NOMO-1 (cell line): Measurements from ENCODE around the gene METRN.
"Not testable (repeated sequence)": the region's sequence is repeated elsewhere in the genome, so short reads cannot be mapped to it uniquely, and the experiment has no call there.

Experiments used
- DNase-seq, 2 experiments: peaks; one replicate each; lab custom pipeline; 2025; ENCODE audit not compliant: unreplicated experiment in 2 of 2; lab: John Stamatoyannopoulos, UW

The METRN gene

DNA sequence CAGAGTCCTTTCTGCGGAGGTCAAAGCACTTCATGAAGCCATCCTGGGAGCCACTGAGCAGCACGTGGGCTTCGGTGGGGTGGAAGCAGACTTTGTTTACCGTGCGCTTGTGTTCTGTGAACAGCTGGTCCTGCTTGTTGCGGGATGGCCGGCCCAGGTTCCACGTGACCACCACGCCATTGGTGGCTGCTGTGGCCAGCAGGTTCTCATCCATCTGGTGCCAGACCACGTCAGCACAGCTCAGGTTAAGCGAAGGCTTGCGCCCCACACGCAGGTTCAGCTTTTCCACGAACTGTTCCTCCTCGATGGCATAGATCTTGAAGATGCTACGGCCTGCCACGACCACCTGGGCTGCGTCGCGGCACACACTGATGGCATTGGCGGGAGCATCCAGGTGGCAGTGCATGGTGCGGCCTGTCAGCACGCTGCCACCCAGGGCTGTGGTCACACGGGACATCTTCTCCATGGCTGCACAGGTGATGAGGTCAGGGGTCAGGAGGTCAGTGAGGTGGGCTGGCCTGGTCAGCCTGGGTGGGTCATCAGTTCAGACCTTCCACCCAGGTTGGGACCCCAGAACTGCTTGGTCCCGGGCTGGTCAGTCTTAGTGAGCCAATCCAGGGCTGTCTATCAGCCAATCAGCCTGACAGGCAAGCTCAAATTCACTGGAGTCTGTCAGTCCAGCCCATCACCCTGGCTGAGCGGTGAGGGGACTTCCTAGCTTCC, 25.6 kb upstream of the METRN start:
- no peak for DNase-seq

DNA sequence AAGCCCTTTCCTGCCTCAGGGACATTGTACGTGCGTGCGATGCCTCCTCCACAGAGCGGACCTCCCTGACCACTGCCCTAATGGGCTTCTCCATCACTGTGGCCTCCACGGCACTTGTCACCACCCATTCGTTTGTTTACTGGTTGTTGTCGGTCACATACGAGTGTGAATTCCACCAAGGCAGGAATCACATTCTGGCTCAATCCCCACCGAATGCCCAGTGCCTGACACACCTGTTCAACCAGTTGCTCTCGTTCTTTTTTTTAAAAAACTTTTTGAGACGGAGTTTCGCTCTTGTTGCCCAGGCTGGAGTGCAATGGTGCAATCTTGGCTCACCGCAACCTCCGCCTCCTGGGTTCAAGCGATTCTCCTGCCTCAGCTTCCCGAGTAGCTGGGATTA, 23.7 kb upstream of the METRN start:
- DNase-seq = not testable (repeated sequence)

DNA sequence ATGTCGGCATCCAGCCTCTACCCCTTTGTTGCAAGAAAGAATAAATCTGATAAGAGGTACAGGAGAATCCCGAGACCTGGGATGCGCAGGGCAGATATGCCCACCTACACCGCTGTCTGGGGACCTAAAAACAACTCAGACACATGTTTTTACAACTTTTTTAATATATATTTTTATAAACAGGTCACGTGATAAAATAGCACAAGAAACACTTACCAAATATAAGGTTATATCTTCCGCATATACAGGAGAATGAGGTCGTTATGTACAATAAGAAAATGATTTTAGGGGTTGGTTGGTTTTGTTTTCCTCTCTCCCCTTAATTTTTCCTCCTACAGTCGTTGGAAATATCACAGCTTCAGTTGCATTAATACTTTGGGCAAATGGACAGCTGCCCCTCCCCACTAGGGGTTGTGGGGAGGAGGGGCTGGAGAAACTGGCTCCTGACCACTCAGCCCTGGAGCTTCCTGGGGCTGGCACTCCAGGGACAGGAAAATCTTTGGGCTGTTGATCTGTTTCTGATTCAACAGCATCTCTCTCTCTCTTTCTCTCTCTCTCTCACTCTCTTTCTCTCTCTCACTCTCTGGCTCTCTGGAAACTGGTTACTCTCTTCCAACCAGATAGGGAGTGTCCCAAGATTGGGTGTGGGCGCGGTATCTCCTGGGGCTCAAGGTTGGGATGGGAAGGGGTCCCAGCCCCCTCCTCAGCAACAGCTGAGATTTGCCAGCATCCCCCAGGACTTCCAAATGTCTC, 22.4 kb upstream of the METRN start:
- no peak for DNase-seq

DNA sequence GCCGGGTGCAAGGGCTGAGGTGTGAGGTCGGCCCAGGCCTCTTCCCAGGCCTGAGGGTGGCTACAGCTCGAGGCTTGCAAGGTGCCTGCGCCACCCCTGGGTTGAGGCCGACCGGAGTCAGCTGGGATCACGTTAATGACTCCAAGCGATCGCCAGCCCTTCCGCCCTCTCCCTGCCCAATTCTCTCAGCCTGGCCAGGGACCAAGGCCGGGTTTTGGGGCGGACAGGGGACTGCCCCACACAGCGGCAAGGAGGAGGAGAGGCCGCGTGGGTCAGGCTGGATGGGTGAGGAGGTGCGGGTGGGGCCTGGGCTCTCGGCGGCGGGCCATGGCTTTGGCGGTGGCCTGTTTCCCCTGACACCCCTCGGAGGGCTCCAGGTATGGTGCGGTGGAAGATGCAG, 21.6 kb upstream of the METRN start:
- DNase-seq = no peak

DNA sequence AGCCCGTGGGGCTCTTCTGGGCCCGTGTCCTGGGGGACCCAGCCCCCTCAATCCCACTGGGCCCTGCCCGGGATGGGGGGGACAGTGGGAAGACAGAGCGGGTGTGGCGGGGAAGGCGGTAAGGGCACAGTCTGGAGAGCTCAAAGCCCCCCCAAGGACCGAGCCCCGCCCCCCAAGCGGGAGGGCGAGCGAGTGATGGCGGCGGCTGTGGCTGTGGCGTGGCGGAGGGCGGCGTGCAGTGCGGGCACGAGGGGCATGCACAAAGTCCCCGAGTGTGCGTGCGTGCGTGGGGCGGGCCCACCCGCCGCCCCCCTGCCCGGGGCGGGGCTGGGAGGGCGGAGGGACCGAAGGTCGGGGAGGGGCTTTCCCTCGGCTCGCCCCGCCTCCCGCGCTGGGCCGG, 21.2 kb upstream of the METRN start:
- no peak for DNase-seq

DNA sequence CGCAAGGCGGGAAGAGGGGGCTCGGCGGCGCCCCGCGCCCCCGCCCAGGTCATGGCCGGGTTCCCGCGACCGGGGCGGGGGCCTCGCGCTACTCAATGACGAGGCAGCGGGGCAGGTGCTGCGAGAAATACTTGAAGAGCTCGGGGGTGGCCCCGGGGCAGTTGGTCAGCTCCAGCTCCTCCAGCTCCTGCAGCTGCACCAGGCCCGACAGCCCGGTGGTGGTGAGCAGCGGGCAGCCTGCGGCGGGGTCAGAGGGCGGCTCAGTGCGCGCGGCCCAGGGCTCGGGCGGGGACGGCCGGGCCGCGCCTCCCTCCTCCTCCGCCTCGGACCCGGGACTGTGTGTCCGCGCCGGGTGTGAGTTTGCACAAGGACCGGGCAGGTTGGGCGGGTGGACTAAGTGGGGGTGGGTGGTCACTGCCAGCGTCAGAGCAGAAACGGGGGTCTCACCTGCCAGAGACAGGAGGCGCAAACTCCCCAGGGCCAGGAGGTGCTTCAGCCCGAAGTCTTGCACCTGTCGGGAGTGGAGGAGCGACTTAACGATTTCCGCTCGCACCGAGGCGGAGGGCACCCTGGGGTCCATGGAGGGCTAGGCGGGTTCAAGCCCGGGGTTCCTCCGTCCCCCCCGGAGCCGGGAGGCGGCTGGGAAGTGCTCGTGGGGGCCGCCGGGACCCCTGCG, 20.6 kb upstream of the METRN start:
- no peak for DNase-seq

DNA sequence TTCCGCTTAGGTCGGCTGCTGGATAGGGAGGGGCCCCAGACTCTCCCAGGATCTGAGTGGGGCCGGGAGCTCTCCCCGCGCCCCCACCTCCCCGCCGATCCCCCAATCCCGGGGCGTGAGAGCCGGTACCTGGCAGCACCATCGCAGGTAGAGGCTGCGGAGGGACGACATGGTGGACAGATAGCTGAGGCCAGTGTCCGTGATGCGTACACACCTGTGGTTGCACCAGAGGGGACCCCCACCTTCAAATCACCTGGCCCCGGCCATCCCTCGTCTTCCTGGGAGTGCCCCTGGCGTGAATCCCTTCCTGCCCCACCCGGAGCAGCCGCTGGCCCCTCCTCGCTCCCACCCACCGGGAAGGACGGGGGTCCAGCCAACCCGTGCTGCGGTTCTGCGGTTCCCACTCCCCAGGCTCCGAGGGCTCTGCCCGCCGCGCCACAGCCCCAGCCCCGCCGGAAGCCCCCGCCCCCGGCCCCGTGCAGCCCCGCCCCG, 20.0 kb upstream of the METRN start:
- DNase-seq = no peak

DNA sequence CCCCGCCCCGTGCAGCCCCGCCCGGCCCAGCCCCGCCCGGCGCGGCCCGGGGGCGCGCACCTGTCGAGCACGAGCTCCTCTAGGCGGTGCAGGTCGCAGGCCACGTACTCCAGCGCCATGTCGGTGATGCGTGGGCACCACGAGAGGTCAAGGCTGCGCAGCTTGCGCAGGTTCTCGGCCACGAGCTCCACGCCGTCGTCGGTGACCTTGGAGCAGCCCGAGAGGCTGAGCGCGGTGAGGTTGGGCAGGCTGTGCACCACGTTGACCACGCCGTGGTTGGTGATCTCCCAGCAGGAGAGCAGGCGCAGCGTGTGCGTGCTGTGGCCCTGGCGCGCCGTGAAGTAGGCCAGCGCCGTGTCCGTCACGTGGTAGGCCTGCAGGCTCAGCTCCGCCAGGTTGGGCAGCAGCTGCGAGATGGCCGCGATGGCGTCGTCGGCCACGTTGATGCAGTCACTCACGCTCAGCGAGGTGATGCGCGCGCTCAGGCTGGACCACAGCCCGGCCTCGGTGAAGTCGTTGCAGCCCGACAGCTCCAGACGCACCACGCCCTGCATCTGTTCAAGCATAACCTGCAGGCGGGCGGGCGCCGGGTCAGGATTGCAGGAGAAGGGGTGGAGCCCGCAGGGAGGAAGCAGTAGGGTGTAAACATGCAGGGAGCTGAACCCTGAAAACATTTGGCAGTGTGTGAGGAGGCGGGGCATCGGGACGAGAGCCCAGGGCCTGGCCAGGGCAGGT, 19.4 kb upstream of the METRN start:
- DNase-seq = peak; percentile 23 to 44

DNA sequence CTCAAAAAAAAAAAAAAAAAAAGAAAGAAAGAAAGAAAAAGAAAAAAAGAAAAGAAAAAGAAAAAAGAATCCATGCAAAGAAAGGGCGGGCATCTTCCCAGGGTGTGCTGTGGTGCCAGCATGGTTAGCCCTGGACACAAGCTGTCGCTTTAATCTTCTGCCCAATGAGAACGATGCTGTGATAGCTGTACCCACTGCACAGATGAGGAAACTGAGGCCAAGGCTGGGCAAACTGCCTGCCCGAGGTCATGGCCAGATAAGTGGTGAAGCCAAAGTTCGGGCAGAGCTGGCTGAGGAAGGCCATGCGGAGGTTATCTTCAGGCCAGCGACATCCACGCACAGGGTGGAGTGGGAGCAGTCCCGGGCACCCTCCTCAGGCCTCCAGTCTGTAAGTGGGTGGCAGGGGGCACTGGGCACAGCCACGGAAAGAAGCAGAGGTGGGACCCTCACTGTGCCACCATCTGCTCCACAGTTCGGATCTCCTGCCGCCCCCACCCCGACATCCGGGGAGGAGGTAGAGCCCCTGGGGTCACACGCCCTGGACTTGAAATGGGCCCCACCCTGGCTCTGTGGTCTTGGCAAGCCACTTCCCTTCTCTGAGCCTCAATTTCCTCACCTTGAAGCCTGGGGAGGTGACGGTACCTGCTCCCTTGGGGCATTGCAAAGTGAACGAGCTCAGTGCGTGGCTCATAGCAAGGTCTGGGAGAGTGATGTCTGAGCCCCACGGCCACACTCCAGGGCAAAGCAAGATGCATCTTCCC, 15.8 kb upstream of the METRN start:
- no peak for DNase-seq

DNA sequence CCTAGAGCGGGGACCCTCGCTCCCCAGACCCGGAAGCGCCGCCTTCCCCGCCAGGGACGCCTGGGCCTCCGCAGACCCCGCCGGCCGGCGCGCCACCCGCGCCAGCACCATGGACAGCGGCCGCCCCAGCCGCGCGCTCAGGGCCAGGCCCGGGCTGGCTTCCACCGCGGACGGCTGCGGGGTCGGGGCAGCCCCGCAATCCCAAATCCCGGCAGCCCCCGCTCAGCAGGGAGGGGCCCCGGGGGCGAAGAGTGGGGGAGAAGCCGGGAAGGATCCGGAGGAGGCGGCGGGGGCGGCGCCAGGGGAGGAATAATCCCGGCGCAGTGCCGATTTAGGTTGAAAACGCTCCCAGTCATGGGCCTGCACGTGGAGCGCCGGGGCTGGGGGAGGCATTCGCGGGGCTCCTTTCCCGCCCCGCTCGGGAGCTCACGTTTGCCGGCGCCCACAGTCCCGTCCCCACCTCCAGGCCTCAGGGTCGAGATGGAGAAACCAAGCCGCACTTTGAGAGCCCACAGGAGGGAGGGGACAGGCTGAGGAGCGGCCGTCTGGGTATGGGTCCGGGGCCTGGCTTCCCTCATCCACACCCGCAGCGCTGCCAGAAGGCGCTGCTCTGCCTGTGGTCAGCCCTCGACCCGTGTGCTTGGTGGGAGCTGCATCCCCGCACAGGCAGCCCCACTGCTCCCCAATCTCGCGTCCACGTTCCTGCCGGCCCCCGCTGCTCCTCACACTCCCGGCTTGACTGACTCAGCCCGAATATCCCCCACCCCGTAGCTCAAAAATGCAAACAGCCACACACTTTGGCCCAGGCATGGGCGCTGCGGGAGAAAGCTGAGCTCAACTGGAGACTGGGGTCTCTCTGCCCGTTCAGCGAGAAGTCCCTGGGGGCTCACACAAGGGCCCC, 14.0 kb upstream of the METRN start:
- peak in 1 of 2 experiments; percentile 39 for DNase-seq

DNA sequence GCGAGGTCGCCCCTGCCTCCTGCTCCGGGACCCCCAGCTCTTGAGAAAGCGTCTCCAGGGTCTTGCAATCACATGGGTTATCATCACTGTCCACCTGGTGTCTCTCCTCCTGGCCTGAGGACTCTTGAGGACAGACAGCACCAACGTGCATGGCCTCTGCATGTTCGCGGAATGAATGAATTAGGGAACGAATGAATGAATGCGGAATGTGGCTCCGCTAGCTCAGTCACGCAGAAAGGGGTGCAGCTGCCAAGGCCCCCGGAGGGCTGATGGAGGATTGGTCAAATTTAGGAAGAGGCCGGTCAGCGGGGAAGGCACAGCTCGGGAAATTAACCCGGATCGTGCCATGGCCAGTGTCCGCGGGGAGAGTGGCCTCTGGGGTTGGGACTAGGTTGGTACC, 12.6 kb upstream of the METRN start:
- DNase-seq = no peak

DNA sequence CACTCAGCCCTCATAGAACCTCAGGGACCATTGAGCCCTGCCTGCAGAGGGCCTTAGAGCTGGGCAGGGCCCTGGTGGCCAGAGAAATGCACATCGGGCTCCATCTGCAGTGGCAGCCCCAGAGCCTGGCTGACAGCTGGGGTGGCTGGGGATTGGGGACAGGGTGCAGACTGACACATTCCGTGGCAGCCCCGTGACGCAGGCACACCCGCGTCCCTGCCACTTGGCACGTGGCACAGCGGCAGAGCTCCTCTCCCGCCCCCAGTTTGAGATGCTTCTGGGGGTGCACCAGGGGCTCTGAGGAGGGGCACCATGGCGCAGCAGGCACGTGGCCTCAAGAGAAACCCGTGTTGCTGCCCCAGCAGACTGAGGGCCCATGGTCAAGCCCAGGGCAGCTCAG, 11.5 kb upstream of the METRN start:
- no peak for DNase-seq

DNA sequence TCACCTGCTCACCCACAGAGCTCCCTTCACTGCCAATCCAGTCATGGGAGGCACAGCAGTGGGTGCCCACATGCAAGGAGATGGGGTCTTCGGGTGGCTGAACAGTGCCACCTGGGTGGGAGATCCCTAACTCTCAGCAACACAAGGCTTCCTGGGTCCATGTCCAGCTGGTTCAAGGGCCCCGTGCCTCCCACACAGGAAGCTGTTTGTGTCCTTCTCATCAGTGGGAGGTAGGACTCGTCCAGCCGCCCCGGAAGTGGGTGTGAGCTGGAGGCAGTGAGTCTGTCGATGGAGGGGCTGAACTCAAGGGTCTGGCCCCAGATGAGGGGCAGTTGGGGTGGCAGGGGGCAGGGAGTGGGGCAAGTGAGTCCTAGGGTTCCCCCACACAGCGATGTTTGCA, 10.9 kb upstream of the METRN start:
- DNase-seq = no peak

DNA sequence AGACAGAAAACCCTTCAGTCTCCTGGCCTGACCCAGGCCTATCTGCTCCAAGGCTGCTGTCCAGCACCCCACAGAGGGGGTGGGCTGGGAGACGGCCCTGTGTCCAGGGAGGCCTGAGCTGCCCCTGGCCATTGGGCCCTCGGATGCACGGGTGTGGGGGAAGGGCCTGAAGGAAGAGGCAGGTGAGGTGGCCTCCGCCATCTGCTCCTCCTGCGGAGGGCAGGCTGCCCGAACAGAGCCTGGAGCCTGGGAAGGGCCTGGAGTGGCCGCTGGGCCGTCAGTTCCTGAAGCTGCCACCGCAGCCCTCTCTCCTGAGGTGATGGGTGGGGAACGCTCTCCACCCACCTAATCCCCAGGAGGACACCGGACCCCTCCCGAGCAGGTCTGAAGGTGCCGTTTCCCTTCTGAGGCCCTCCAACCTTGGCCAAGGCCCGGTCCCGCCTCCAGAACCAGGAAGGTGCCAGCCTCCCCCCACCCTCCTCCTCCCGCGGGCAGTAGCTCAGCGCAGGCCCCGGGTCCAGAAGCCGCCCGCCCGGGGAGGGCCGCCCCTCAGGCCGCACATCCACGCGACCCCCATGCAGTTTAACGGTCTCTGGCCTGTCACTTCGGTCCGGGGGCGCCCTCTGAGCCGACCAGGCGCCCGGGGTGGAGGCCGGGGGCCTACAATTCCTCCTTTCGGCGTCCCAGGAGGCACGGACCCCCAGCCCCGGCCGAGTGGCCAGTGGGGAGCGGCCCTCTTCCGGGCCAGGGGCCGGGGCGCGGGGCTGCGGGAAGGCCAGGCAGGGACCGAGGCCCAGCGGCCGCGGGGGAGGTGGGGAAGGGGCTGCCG, 10.2 kb upstream of the METRN start:
- DNase-seq = no peak

DNA sequence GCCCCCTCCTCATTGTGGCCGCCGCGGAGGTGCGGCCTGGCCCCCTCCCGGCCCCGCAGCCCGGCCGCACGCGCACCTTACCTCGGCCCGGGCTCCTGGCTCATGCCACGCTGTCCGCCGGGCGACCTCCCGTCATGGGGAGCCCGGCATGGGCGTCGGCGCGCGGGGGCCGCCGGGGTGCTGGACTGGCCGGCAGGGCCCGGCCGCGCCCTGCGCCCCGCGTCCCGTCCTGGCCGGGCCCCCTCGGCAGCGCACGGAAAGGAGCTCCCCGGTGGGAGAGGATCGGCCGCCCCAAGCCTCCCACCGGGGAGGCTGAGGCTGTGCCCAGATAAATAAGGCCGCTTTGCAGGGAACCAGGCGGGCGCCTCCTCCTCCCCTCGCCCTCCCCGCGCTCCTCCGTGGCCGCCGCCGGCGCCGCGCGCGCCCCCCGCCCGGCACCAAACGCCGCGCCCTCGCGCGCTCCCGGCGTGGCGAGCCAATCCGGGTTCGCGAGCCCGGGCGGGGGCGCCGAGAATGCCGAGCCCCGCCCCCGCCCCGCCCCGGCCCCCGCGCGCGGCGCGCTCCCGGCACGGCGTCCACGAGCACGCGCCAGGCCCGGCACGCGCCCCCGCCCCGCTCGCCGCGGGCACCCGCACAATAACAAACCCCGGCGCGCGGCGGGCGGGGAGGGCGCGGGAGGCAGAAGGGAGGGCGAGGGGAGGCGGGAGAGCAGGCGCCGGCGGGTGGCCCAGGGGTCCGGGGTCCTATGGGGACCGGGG, 9.3 kb upstream of the METRN start, which contains the start of gene FBXL16:
FBXL16 (minus strand) TSS at position 371 of the 758 bp plus-strand sequence. CDS start 8,396 bp downstream, outside the sequence.
- no peak for DNase-seq

DNA sequence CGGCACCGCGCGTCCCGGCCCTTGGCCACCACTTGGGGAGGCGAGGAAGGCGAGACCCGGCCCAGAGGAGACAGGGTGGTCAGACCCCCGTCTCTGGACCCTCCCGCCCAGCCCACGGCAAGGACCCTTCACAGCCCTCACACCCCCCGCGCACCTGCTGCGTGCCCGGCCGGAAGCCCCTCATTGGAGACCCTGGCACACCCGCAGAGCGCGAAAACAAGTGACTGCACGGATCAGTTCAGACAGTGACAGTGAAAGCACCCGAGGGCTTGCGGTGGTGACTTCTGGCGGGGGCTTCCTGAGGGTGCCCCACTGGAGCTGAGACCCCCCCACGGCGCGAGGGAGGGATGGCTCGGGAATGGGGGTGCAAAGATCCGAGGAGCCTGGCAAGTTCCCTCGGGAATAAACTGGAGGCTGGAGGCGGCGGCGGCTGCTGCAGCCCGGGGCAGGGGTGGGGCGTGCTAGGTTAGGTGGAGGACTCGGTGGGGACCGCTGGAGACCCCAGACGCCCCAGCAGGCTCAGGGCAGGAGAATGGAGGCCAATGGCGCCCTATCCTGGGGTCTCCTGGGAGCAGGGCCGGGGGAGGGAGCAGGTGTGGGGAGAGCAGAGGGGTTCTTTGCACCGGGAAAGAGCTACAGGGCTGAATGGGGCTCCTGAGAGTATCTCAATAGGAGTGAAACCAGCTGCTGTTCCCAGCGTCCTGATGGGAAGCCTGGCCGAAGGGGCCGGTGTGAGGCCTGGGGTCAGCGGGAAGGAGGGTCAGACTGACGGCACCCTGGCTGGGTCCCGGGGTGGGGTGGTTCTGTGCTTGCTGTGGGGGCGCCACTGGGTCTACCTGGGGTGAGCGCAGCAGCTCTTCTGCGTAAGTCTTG, 8.5 kb upstream of the METRN start:
- no peak for DNase-seq
